T-cell (primary cell): ENCODE data around the gene CD79B. TPM values are rescaled to one million over a fixed set of nuclear protein-coding genes. Genes with fewer than 3 reads are reported as not detected.

ENCODE experiments used
- ATAC-seq, 4 experiments: fragments of 200-7000 bp in 3 of 4; fragments of 150-1000 bp in 1 of 4; cut with Tn5 transposase; replicated peaks in 1 of 4; 1 replicate in 3 of 4; 2 replicates in 1 of 4; pipeline ENCODE4 v1.10.0; 2021; ENCODE audit warnings: moderate library complexity in 3 of 4, mild to moderate bottlenecking in 2 of 4, moderate number of reproducible peaks in 1 of 4
- CTCF ChIA-PET, 2 donors: fragments of 300-600 bp; sonication (Branson Sonifier 250); formaldehyde crosslinking; loops; one replicate each; lab custom pipeline; 2022; ENCODE audit warnings: antibody characterized with exemption in 2 of 2; lab: Charles Lee
- POLR2A ChIA-PET, 2 donors: fragments of 300-600 bp; sonication (Branson Sonifier 250); formaldehyde crosslinking; loops; one replicate each; lab custom pipeline; 2022; ENCODE audit warnings: antibody characterized with exemption in 2 of 2; lab: Charles Lee
- DNase-seq, 35 experiments: peaks; one replicate each; pipeline versions ENCODE4 v3.0.0 to v3.0.0-alpha.2; 2013 to 2023
- H3K27ac ChIP-seq: one replicate; pipeline ENCODE4 v1.5.1; 2013; ENCODE audit warnings: low read length
- H3K27me3 ChIP-seq, 2 experiments: replicated peaks in 1 of 2; 1 replicate in 1 of 2; 2 replicates in 1 of 2; pipeline versions ENCODE4 v1.6.1 to v1.7.0; 2013; ENCODE audit warnings: low read length in 1 of 2, mixed read lengths in 1 of 2; ENCODE audit not compliant: control insufficient read depth in 2 of 2, insufficient read depth in 2 of 2; ENCODE audit errors: extremely low read depth in 1 of 2
- H3K36me3 ChIP-seq, 2 donors: 1 replicate in 1 of 2; 2 replicates in 1 of 2; pipeline versions ENCODE4 v1.6.1 to v1.7.0; 2013; ENCODE audit warnings: low read length in 1 of 2; ENCODE audit not compliant: control insufficient read depth in 2 of 2, insufficient read depth in 1 of 2; ENCODE audit errors: extremely low read depth in 1 of 2
- H3K4me1 ChIP-seq, 2 experiments: 1 replicate in 1 of 2; 2 replicates in 1 of 2; pipeline versions ENCODE4 v1.6.1 to v1.7.0; 2013; ENCODE audit warnings: low read length in 2 of 2, mixed read lengths in 1 of 2; ENCODE audit not compliant: insufficient read depth in 2 of 2, control insufficient read depth in 1 of 2; ENCODE audit errors: extremely low read depth in 1 of 2
- H3K4me3 ChIP-seq, 2 donors: 1 replicate in 1 of 2; 2 replicates in 1 of 2; pipeline versions ENCODE4 v1.5.1 to v1.7.0; 2013; ENCODE audit warnings: mild to moderate bottlenecking in 2 of 2, low read length in 1 of 2, moderate library complexity in 1 of 2; ENCODE audit not compliant: control insufficient read depth in 1 of 2; ENCODE audit errors: extremely low read depth in 1 of 2
- H3K9me3 ChIP-seq: 2 replicates; pipeline ENCODE4 v1.7.0; 2013
- H3K27ac Mint-ChIP-seq, 2 donors: one replicate each; pipeline ENCODE4 v1.8.0; 2020 to 2021; ENCODE audit warnings: mild to moderate bottlenecking in 2 of 2, mixed read lengths in 2 of 2
- H3K27me3 Mint-ChIP-seq, 2 donors: one replicate each; pipeline ENCODE4 v1.8.0; 2021 to 2022; ENCODE audit warnings: mixed read lengths in 2 of 2
- H3K36me3 Mint-ChIP-seq: one replicate; pipeline ENCODE4 v1.8.0; 2021; ENCODE audit warnings: mixed read lengths
- H3K4me1 Mint-ChIP-seq, 3 donors: one replicate each; pipeline ENCODE4 v1.8.0; 2020 to 2022; ENCODE audit warnings: mixed read lengths in 3 of 3, mild to moderate bottlenecking in 1 of 3
- H3K4me3 Mint-ChIP-seq, 3 donors: one replicate each; pipeline ENCODE4 v1.8.0; 2020 to 2022; ENCODE audit warnings: mild to moderate bottlenecking in 3 of 3, mixed read lengths in 3 of 3, moderate library complexity in 3 of 3
- H3K9me3 Mint-ChIP-seq, 3 donors: one replicate each; pipeline ENCODE4 v1.8.0; 2020 to 2022; ENCODE audit warnings: mixed read lengths in 3 of 3
- WGBS: methylation state at CpG from one replicate; pipeline ENCODE4 v1.1.5; 2013; ENCODE audit warnings: missing lambda C conversion rate; ENCODE audit not compliant: insufficient coverage; 5-methylcytosine and 5-hydroxymethylcytosine counted together
- total RNA-seq, 35 experiments: library from RNA in 6 of 35; stranded (reverse) in 6 of 35; fragments of 120-200 nt in 1 of 35; gene quantifications; one replicate each; pipeline versions ENCODE4 v1.2.1 to v1.2.4 and lab custom pipeline; 2013 to 2026

The CD79B gene
- total RNA-seq, 5 donors from 2014 or later (not counting 1 experiment from before 2014, with no cell fraction given): 13.4 to 53.1 (median 27.7) TPM

- POLR2A ChIA-PET: interaction anchor here in 1 of 2 donors (0.5 kb wide), 1 partner anchor 18 kb away, joined by 3 read pairs; no protein-coding TSS in a partner anchor
Measured at GRCh38 chr17:63943745-63944144, 11.6 kb upstream of the CD79B start.

DNA sequence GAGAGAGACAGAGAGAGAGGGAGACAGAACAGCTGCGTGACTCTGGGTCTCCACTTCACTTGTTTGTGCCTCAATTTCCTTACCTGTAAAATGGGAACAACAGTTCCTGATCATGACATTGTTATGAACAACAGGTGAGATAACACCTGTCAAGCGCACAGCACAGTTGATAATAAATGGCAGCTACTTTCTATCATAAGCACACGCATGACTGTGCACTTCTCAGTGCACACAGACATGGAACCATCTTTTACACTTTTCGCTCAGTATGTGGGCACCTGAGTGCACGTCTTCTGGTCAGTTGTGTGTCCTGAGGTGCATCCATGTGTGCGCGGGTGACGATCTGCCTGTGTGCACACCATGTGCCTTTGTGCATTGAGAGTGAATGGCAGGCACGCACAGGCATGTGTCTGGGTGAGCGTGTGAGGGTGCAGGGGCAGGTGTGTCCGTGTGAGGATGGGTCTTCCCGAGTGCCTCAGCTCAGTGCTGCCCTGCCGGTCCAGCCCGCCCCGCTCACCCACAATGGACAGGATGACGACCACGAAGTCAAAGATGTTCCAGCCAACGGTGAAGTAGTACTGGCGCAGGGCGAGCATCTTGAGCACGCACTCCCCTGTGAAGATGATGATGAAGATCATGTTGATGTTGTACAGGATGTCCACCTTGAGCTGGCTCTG, 10.3 kb upstream of the CD79B start:
- CTCF ChIA-PET: interaction anchor here in 1 of 2 donors (0.5 kb wide), 1 partner anchor 22 kb away, joined by 12 read pairs; no protein-coding TSS in a partner anchor

More at GRCh38 chr17:63943745-63944144, 11.6 kb upstream of the CD79B start:
- Mint-ChIP-seq H3K27me3 (no peaks in the 10 kb centered on the region), H3K27ac (peak overlapping the region in 1 of 2 donors; percentile 66), H3K36me3 (no peaks in the 10 kb centered on the region), H3K9me3 (no peaks in the 10 kb centered on the region), H3K4me3 (no peak overlapping the region), H3K4me1 (peaks cover 20 to 29% (median 26%) of the 10 kb centered on the region in 3 donors)
- H3K4me3 ChIP-seq: no peak overlapping the region
- H3K27me3 ChIP-seq: peaks cover 0 to 7% of the 10 kb centered on the region in 2 experiments
- DNase-seq: no peak
- ATAC-seq: no peak
- H3K27ac ChIP-seq: no peak overlapping the region
- no peaks in the 10 kb centered on the region for H3K9me3 ChIP-seq
- peaks cover 6 to 28% of the 10 kb centered on the region in 2 experiments for H3K4me1 ChIP-seq
- CTCF ChIA-PET: interaction anchor here in 1 of 2 donors (0.6 kb wide), 1 partner anchor 18 kb away, joined by 3 read pairs; no protein-coding TSS in a partner anchor
- 95% methylated on average over 3 of the region's 9 CpGs for WGBS
- no peaks in the 10 kb centered on the region for H3K36me3 ChIP-seq

GRCh38 chr17:63941751-63942150, 9.6 kb upstream of the CD79B start:
- ChIA-PET CTCF (no interaction called here), POLR2A (no interaction called here)
- 97% methylated on average over 21 of the region's 23 CpGs for WGBS
- DNase-seq (no peak), ATAC-seq (no peak)
- Histone ChIP-seq H3K27me3 (peaks cover 0 to 7% of the 10 kb centered on the region in 2 experiments), H3K27ac (no peak overlapping the region), H3K36me3 (no peaks in the 10 kb centered on the region), H3K9me3 (no peaks in the 10 kb centered on the region), H3K4me1 (peaks cover 6 to 17% of the 10 kb centered on the region in 2 experiments), H3K4me3 (no peak overlapping the region)
- peaks cover 19 to 33% (median 29%) of the 10 kb centered on the region in 3 donors for H3K4me1 Mint-ChIP-seq
- no peaks in the 10 kb centered on the region for H3K27me3 Mint-ChIP-seq
- no peak overlapping the region for H3K4me3 Mint-ChIP-seq
- H3K9me3 Mint-ChIP-seq: no peaks in the 10 kb centered on the region
- H3K27ac Mint-ChIP-seq: no peak overlapping the region
- no peaks in the 10 kb centered on the region for H3K36me3 Mint-ChIP-seq

More for the DNA sequence above, 10.3 kb upstream of the CD79B start:
- no peak for DNase-seq
- H3K36me3 Mint-ChIP-seq: no peaks in the 10 kb centered on the region
- Histone ChIP-seq H3K4me3 (no peak overlapping the region), H3K36me3 (no peaks in the 10 kb centered on the region), H3K27me3 (peaks cover 0 to 11% of the 10 kb centered on the region in 2 experiments), H3K9me3 (no peaks in the 10 kb centered on the region), H3K4me1 (peaks cover 6 to 24% of the 10 kb centered on the region in 2 experiments), H3K27ac (no peak overlapping the region)
- no peak for ATAC-seq
- no peaks in the 10 kb centered on the region for H3K27me3 Mint-ChIP-seq
- POLR2A ChIA-PET: no interaction called here
- WGBS: 93% methylated on average over 19 of the region's 21 CpGs
- H3K4me3 Mint-ChIP-seq: no peak overlapping the region
- no peaks in the 10 kb centered on the region for H3K9me3 Mint-ChIP-seq
- H3K27ac Mint-ChIP-seq: no peak overlapping the region
- H3K4me1 Mint-ChIP-seq: peaks cover 22 to 34% (median 30%) of the 10 kb centered on the region in 3 donors

GRCh38 chr17:63941162-63941561, 9.0 kb upstream of the CD79B start:
- DNase-seq: no peak
- no peak overlapping the region for H3K27ac ChIP-seq
- ChIA-PET CTCF (interaction anchor here in 1 of 2 donors (0.5 kb wide), 1 partner anchor 29 kb away, joined by 3 read pairs; no protein-coding TSS in a partner anchor), POLR2A (no interaction called here)
- WGBS: 90% methylated on average over 7 of the region's 12 CpGs
- H3K36me3 Mint-ChIP-seq: no peaks in the 10 kb centered on the region
- H3K9me3 Mint-ChIP-seq: no peaks in the 10 kb centered on the region
- no peak for ATAC-seq
- no peak overlapping the region for H3K4me3 Mint-ChIP-seq
- H3K27me3 Mint-ChIP-seq: no peaks in the 10 kb centered on the region
- H3K9me3 ChIP-seq: no peaks in the 10 kb centered on the region
- H3K4me1 Mint-ChIP-seq: peaks cover 14 to 27% (median 23%) of the 10 kb centered on the region in 3 donors
- H3K36me3 ChIP-seq: no peaks in the 10 kb centered on the region
- no peak overlapping the region for H3K4me3 ChIP-seq
- H3K4me1 ChIP-seq: peaks cover 6 to 11% of the 10 kb centered on the region in 2 experiments
- peaks cover 0 to 7% of the 10 kb centered on the region in 2 experiments for H3K27me3 ChIP-seq
- H3K27ac Mint-ChIP-seq: no peak overlapping the region

DNA sequence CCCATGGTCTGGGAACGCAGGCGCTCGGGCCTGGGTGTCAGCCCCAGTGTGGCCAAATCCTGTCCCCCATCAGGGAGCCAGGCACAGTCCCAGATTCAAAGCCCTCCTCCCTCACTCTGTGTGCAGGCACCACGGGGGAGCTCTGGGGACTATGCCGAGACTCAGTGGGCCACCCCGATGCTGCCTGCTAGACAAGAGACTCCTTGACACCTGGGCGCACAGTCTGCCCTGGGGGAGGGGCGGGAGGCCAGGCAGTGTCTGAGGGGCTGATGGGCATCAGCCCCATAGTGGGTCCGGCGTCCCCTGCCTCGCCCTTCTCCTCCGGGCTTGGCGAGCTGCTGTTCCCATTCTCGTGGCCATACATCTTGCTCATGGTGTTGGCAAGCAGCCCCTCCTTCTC, 8.5 kb upstream of the CD79B start:
- Mint-ChIP-seq H3K9me3 (no peaks in the 10 kb centered on the region), H3K27me3 (no peaks in the 10 kb centered on the region), H3K36me3 (no peaks in the 10 kb centered on the region), H3K4me3 (no peak overlapping the region), H3K27ac (no peak overlapping the region), H3K4me1 (peaks cover 11 to 23% (median 21%) of the 10 kb centered on the region in 3 donors)
- Histone ChIP-seq H3K27ac (no peak overlapping the region), H3K27me3 (peaks cover 0 to 7% of the 10 kb centered on the region in 2 experiments), H3K36me3 (no peaks in the 10 kb centered on the region), H3K4me3 (no peak overlapping the region), H3K9me3 (no peaks in the 10 kb centered on the region), H3K4me1 (peaks cover 3 to 6% of the 10 kb centered on the region in 2 experiments)
- ChIA-PET POLR2A (no interaction called here), CTCF (interaction anchor here in 1 of 2 donors (0.5 kb wide), 1 partner anchor 29 kb away, joined by 3 read pairs; no protein-coding TSS in a partner anchor)
- 95% methylated on average over 13 of the region's 14 CpGs for WGBS
- DNase-seq: no peak
- no peak for ATAC-seq

- CTCF ChIA-PET: interaction anchor here in 1 of 2 donors (0.6 kb wide), 1 partner anchor 74 kb away, joined by 3 read pairs; no protein-coding TSS in a partner anchor
- 96% methylated on average over 6 of the region's 6 CpGs for WGBS
Measured at GRCh38 chr17:63939884-63940283, 7.8 kb upstream of the CD79B start.

More at GRCh38 chr17:63939884-63940283, 7.8 kb upstream of the CD79B start:
- H3K4me1 ChIP-seq: peaks cover 0 to 3% of the 10 kb centered on the region in 2 experiments
- H3K36me3 Mint-ChIP-seq: no peaks in the 10 kb centered on the region
- POLR2A ChIA-PET: no interaction called here
- H3K4me3 Mint-ChIP-seq: no peak overlapping the region
- no peak overlapping the region for H3K4me3 ChIP-seq
- H3K27ac ChIP-seq: no peak overlapping the region
- H3K9me3 Mint-ChIP-seq: no peaks in the 10 kb centered on the region
- DNase-seq (no peak), ATAC-seq (no peak)
- no peak overlapping the region for H3K27ac Mint-ChIP-seq
- no peaks in the 10 kb centered on the region for H3K9me3 ChIP-seq
- H3K36me3 ChIP-seq: no peaks in the 10 kb centered on the region
- H3K4me1 Mint-ChIP-seq: peaks cover 6 to 18% (median 14%) of the 10 kb centered on the region in 3 donors
- peaks cover 0 to 7% of the 10 kb centered on the region in 2 experiments for H3K27me3 ChIP-seq
- H3K27me3 Mint-ChIP-seq: no peaks in the 10 kb centered on the region
